Activated naive CD4-positive, alpha-beta T cell (primary cell): Measurements from ENCODE around the gene OR4K5.
"Not testable (repeated sequence)": the region's sequence is repeated elsewhere in the genome, so short reads cannot be mapped to it uniquely, and the experiment has no call there.

Experiments
- DNase-seq, 4 experiments: peaks; one replicate each; lab custom pipeline; 2025; lab: John Stamatoyannopoulos, UW

OR4K5 gene, protein sequence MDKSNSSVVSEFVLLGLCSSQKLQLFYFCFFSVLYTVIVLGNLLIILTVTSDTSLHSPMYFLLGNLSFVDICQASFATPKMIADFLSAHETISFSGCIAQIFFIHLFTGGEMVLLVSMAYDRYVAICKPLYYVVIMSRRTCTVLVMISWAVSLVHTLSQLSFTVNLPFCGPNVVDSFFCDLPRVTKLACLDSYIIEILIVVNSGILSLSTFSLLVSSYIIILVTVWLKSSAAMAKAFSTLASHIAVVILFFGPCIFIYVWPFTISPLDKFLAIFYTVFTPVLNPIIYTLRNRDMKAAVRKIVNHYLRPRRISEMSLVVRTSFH

DNA sequence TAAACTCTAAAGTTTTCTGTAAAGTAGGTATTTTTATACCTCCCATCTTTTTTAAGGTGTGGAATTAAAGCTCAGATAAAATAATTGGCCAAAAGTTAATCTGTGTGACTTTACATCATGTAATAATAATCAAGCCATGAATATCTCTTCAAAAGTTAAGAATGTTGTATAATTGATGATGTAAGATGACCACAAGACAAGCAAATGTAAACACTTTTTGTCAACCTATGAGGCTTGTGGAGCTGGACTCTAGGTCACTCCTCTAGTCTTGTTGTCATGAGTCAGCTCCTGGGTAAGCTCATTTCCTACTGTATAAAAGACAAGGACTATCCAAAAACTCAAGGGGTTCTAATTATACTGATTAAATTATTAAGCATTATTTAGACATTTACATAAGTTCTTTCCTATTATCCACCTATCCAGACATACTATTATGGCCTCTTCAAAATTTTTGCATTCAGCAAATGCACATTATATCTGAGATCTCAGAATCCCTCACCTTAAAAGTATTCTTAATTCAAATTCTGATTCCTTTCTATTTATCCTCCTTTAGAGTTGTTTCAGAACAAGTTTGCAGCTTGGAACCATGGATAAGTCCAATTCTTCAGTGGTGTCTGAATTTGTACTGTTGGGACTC, at the start of gene OR4K5:
OR4K5 (plus strand) TSS at position 587 of the 637 bp plus-strand sequence; CDS start at position 587, 0 bp downstream.
- no peak for DNase-seq

DNA sequence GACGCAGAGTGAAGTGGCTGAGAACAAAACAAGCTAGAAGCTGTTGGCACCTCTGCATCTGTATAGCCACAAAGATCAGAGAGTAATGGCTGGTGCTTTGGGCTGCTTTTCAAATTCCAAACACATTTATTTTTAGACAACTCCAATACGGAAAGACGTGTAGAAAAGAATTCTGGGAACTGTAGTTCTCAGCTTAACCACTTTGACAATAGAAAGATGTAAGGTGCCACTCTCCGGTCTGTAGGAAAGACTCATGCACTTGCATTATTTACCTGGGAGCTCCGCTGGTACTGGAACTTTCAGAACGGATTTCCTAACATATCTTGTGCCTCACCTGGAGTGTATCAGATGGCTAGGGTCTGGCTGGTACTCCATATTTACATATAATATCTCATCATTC, 47.2 kb upstream of the OR4K5 start:
- no peak for DNase-seq

DNA sequence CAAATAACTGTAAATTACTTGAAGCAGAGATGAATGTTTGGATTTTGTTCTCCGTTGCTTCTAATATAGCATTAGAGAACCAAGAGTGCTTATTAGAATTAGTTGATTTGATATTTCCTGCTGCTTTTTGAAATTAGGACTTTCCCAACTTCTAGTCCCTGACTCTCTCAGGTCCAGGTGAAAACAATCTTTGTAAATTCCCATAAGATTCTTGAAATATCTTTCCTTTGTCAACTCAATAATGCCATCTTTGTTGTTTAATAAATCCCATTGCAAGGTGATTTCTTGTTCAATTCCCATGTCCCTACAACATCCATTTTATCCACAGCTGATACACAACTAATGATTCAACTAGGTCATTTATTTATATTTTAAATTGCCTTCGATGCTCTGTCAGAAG, 45.6 kb upstream of the OR4K5 start, which contains the start of gene OR4K2:
OR4K2 (plus strand) TSS at position 301 of the 400 bp plus-strand sequence. CDS start 1,126 bp downstream, outside the sequence.
- DNase-seq = no peak

DNA sequence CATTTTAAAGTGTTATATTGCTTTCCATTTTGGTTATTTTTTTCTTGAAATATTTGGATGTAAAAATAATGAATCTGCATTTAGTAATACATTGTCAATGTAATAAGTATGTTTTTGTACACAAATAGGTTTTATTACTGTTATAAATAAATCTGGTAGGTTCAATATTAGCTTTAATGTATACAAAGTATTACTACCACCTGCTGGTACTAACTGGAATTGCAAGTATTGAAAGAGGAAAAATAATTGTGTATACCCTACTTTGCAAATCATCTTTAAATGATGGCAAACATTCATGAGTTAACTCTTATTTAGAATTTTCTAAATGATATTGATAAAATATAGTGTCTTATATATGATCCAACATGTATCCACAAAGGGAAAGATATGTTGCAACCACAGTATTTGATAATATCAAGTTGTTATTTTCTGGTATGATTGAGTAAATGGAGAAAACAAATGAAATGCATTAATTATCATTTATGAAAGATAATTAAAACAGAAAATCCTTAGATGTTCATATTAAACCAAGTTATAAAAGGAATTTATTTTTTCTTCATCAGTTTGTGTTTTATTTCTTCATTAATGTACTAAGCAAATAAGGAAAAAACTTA, 42.3 kb upstream of the OR4K5 start:
- DNase-seq = no peak

DNA sequence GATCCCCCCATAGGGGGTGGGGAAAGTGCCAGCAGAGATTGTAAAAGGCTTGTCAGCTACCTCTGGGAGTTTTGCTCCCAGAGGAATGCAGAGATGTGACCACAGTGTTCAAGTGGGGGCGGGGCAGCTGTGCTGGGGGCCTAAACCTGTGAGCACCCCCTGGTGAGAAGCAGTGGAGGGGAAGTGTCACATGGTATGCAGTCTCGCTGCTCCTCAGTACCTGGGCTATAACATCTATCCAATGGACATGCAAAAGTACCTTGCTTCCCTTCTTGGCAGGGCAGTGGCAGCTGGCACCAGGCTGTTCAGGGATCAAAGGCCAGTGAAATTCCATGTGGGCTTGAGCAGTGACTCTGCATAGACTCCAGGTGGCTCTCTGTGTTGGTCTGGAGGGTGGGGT, 25.1 kb upstream of the OR4K5 start:
- DNase-seq = no peak

DNA sequence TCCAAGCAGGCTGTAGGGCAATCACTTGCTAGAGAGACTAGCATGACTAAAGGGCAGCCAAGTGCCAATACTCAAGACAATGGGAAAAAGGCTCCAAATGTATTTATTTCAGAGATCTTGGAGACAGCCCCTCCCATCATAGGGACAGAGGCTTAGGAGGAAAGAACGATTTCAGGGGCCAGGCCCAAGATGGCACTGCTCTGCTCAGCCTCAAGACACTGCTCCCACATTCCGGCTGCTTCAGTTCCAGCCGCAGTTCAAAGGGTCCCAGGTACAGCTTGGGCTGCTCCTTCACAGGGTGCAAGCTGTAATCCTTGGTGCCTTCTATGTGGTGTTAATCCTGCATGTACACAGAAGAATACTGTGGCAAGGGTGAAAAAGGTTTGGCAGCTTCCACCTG, 19.4 kb upstream of the OR4K5 start:
- no peak for DNase-seq

DNA sequence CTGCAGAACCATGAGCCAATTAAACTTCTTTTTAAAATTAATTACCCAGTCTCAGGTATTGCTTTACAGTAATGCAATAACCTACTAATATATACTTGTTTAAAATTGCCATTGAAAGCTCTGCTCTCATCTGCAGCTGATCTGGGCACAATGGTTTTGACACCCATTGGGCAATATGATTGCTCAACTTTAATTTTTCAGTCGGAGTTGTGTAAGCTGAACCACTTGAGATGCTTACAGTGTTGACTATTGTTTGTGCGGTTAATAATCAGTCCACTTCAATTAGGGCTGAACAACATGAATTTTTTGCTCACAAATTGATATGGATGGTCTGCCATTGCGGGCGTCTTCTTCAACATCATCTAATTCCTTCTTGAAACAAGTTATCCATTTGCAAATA, 18.0 kb upstream of the OR4K5 start:
- DNase-seq = no peak

DNA sequence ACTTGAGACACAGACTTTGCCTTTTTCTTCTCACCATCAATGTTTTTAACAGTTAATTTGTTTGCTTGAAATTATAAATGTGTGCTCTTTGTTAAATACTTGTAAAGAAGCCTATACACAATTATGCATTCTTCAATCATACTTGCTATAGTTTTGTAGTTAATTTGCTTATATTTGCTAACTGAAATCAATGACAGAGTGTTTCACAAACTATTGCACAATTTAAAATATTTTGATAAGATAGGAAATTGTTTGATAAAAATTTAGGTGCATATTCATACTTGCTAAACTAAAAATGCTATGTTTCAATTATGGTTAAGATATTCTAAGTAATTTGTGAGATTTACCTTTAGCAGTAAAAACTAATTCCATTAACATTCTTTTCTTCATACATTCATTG, 13.7 kb upstream of the OR4K5 start:
- DNase-seq = no peak

DNA sequence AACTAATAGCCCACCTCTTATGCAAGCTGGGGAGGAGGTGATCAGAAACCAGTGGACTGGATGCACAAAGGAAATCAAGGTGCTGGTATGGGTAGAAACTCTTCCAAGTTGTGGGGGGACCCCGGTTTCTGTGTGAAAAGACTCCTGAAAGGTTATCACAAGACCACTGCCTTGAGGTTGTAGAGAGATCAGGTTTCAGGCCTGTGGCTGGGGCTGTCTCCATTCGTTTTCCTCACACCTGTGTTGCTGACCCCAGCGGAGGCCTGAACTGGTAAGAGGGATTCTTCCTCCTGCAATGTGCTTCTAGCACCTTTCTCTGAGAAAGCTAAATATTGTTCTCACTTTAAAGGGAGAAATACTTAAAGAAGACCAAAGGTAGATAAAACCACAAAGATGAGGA, 9.3 kb upstream of the OR4K5 start:
- no peak for DNase-seq

DNA sequence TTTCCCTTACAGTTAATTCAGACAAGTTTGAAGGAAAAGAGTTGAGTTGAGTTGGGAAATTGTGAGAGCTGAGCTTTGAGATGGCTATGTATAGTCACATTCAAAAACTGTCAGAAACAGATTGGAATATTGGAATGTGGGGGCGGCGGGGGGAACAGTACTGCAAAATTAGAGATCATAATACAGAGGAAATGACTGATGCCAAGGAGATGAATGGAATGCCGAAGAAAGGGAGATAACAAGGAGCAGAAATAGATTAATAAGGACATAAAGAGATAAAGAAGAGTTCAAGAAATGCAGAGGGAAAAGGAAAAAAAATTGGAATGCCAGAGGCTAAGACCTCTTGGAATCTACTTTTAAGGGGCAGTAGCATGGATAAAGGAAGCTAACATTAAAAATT, 3.2 kb upstream of the OR4K5 start:
- no peak for DNase-seq

DNA sequence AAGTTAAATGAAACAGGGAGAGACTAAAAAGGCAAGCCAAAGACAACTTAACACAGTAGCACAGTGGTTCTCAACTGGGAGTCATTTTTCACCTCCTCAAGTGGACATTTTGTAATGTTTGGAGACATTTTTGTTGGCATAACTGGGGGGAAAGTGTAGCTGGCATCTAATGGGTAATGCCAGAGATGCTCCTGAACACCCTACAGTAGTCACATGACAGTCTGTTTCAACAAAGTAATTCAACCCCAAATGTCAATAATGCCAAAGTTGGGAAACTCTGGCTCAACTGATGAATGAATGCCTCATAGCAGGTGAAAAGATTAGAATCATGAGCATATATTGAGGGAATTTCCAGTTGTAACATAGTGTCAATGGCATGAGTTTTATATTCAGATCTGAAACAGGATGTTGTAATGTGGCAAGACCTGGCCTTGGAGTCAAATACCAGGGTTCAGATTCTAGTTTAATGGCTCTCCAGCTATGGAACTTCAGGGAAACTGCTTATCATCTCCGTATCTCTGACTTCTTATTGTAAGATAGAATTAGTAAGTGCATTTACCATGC, 2.4 kb upstream of the OR4K5 start:
- no peak for DNase-seq

DNA sequence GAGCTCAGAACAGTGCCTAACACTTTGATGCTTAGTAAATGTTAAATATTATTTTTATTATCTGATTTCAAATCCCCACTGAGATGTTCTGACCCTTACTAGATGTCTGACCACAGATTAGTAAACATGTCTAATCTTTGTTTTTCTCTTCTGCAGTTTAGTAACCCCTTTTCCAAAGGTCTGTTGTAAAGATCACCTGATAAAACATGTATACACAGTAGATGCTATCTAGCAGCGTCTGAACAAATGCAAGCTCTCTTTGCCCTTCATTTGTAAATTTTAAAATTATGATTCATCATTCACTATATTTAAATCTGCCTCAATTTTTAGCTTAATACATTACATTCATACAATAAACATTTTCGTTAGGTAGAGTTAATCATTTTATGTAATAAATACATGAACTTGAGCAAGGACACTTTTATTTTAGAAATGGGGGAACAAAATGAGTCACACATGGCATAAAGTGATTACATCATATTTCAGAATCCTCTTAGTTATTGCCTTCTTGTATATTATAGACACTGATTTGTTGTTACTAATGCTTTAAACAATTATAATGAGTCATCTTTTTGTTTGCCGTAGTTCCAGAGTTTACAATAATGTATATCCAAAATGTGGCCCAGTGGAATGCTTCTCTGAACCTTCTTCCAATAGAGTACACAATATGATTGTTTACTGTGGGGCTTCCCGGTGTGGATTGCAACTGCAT, 1.7 kb upstream of the OR4K5 start:
- no peak for DNase-seq

DNA sequence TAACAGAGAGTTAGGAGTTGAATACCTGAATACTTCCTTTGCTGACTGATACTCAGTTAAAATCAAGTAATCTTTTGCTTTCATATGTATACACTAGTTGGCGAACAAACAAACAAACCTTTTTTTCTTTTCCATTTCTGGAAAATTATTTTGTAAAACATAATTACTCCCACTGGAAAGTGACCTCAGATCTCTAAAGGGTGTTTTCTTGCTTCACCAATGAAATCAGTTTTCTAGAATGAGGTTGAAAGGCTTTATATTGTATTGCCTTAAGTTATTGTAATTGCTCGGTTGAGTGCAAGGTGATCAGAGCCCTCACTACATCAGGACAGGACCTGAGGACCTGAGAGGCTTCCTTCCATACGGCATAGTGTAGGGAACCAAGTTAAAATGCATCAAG, 10.2 kb downstream of the OR4K5 start, which contains the start of gene OR4K1:
OR4K1 (plus strand) TSS at position 301 of the 400 bp plus-strand sequence. CDS start 4,750 bp downstream, outside the sequence.
- no peak for DNase-seq

DNA sequence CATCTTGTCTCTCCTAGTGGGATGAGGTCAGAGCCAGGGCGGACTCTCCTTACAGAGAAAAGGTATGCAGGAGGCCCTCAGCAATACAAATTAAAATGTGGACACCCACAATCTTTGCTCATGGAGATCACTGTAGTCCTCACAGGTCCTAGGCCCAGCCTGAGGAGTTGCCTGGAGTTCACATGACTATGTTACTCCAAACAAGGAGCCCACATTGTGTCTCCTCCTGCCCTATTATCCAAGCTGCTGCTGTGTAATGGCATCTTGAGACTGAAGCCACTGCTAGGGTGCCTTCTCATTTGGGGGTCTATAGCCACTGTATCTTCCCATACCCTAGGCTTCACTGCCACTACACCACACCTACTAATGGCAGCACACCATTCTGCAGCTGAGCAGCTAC, 21.3 kb downstream of the OR4K5 start:
- no peak for DNase-seq

DNA sequence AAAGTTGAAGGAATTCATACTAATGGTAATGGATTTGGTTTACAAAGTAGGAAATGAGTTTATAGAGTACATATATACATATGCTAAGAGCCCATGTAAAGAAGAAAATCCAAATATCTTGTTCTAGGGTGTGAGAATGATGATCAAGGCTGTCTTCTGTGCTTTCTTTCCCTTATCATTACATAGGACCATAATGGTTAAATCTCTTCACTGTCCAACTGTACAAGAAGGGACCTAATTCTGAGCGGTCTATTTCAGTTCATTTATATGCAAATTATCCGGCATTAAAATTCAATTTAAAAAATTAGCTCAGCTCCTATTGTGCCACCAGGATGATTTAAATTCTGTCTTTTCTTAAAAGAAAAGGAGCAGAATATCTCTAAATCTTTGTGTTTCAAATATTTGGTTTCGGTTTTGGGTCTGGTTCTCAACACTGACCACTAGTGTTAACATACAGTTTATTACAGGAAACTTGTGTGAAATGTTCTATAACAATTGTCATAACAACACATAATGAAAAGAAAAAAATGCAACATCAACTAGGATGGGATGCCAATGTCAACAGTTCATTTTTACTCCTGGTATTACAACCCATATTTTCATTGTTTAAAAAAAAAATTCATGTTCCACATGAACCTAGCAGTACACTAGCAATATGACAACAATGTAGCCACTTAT, 27.1 kb downstream of the OR4K5 start:
- DNase-seq = no peak

DNA sequence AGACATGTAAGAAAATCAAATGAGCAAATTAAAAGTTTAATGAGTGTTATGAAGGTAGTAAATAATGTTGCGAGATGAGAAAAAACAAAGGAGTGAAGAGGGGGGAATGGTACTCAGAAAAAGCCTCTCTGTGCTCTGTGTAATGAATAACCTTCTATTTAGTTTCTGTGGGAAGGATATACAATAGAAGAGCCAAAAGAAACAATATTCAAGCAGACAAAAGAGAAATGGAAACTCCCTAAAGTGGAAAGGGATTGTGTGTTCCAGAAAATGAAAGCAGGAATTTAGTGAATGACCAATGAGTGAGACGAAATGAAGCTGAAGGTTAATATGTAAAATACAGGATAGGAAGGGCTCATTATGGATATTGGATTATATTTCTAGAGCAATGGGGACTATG, 28.8 kb downstream of the OR4K5 start:
- DNase-seq = no peak

DNA sequence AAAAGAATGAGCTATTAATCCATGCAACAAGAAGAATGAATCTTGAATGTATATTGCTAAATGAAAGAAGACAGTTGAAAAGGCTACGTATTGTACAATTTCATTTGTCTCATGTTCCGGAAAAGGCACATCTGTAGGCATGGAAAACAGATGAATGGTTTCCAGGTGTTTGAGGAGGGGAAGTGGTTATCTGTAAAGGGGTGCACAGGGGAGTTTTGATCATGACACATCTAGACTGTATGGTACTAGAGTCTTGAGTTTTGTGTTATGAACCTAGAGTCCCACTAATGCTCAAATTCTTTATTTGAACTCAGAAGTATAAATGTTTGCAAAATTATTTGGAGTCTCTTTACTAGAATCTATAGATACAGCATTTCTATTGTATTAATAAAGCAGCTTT, 49.3 kb downstream of the OR4K5 start:
- DNase-seq = not testable (repeated sequence)
